CD4-positive, alpha-beta T cell treated with Interferon gamma for 1 hour (primary cell): ENCODE measurements around the gene FXN.
"Not testable (repeated sequence)": the region's sequence is repeated elsewhere in the genome, so short reads cannot be mapped to it uniquely, and the experiment has no call there.

ENCODE experiments used
- DNase-seq: peaks from one replicate; pipeline ENCODE4 v3.0.0-alpha.2; 2020

Gene FXN

GRCh38 chr9:69107771-69108170, 72.2 kb downstream of the FXN start:
- no peak for DNase-seq

- DNase-seq: not testable (repeated sequence)
These were observed 73.2 kb downstream of the FXN start for GRCh38 chr9:69108706-69109105.

DNA sequence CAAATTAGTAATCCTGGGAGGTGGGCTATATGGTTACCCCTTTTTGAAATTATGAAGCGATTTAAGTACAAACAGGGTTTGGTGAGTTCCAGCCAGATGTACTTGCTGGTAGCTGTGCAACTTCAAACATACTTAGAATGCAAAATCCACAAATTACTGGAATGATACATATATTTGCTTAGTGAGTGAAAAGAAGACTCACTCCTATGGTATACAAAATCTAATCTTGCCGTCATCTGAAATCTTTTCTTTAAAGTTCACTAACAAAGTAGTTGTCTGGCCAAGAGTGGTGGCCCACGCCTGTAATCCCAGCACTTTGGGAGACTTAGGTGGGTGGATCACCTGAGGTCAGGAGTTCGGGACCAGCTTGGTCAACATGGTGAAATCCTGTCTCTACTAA, 73.6 kb downstream of the FXN start:
- DNase-seq: no peak

GRCh38 chr9:69112646-69113045, 77.1 kb downstream of the FXN start:
- DNase-seq: not testable (repeated sequence)

GRCh38 chr9:69115621-69116020, 80.1 kb downstream of the FXN start:
- no peak for DNase-seq

DNA sequence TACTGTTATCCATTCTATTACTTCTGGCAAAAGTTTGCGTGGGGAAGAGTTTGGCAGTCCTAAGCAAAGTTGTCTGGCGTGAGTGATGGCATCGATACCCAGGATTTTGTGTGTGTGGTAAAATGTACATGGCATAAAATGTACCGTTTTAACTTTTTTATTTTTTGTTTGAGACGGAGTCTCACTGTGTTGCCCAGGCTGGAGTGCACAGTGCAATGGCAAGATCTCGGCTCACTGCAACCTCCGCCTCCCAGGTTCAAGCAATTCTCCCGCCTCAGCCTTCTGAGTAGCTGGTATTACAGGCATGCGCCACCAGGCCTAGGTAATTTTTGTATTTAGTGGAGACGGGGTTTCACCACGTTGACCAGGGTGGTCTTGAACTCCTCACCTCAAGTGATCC, 83.1 kb downstream of the FXN start:
- DNase-seq: no peak

DNA sequence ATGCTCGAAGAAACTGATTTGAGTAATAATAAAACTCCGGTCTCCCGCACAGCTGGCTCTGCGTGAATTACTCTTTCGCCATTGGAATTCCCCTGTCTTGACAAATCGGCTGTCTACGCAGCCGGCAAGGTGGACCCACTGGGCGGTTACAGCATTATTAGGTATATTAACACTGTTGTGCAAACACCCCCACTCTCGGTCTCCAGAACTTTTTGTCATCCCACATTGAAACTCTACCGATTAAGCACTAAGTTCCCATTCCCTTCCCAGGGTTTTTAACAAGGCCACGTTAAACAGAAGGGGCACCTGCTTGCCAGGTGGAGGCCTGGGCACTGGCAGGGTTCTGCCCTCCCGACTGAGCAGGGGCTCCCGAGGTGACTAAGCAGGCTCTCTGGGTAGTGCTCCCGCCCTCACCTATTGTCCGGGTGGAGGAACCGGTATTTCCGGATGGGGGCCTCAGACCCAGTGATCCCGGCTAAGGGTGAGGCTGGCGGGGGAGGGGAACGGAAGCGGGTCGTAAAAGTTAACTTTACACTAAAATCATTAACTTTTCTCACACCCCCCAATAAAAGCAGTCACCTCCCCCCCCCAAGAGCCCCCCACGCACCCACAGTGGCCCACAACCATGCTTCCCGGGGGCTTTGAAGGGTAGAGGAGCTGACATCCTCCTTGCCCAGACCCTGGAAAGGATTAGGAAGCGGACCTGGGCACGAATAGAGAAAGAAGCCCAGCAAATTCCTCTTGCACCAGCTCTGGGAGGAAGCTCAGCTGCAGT, 85.0 kb downstream of the FXN start:
- DNase-seq: no peak

GRCh38 chr9:69121155-69122081, 85.9 kb downstream of the FXN start:
- DNase-seq: peak; percentile 22

DNA sequence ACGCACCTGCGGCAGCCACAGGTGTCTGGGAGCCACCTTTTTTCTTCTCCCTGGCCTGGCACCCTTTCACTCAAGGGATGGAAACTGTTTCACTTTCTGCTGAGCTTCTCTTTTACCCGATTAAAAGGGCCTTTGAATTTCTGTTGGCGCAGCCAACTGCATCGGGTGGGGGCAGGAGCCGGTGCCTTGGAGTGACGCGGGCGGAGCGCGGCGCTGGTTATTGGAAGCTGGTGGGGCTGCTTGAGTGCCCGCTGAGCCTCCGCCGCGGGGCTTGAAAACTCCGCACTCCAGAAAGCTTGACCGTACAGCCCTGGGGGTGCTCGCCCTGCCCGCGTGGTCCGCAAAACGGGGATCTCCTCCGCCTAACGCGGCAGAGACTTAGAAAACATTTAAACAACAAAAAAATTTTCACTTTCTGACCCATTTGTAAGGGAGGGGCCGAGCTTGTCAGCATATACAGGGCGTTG, 86.6 kb downstream of the FXN start:
- peak; percentile 26 for DNase-seq

- DNase-seq: no peak
These were observed 87.1 kb downstream of the FXN start for GRCh38 chr9:69122549-69123141.

DNA sequence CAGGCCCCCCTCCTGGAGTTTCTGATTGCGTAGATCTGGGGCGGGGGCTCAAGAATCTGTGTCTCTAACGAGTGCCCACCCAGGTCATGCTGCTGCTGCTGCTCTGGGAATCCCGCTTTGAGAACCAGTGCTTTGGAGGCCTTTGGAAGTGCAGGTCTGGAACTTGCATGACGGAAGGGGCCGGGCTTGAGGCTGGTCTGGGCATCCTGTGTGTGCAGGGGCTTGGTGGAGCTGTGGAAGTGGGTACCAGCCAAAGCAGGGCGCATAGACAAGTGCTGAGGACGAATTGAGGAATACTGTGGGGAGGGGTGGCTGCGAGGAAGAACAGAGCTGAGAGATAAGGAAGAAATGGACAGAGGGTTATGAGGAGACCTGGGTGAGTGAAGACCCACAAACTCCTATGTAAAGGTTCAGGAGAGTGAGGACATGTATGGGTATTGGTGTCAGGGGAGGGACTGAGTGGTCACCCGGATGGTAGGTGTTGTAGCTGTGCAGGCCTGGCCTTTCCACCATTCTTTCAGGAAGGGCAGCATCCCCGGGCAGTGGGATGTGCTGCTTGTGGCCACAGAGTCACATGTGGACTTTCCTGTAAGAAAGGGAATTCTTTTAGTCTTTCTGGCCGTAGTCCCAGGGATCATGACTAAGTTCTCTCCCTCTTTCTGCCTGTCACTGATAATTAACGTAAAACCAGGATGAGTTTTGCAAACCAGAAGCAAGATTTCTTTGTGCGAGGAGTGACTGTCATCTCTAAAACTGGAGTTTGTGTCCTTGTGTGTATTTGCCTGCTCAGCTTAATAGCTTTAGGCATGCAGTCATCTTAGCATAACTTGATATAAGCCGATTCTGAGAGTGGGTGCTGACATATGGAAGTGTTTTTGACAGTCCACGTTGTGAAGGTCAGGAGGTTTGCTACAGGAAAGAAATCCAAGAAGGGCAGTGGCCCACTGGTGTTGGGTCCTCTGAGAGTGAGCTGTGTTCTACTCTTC, 95.2 kb downstream of the FXN start:
- DNase-seq: no peak

- no peak for DNase-seq
These were observed 96.1 kb downstream of the FXN start for GRCh38 chr9:69131682-69132081.

GRCh38 chr9:69132361-69132760, 96.8 kb downstream of the FXN start:
- no peak for DNase-seq

DNA sequence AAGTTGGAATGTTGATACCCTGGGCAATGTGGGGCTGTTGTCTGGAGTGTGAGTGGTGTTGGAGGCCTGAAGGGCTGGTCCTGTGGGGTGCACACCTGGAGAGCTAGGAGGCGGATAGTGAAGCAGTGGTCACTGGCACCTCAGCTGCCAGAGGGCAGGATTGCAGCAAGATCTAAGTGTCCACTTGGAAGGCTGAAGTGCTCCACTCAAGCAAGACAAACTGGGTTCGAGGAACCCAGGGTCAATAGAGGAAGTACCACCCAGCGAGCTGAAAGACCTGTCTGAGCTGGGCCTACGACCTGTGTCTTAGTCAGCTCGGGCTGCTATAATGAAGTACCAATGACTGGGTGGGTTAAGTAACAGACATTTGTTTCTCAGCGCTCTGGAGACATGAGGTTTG, 98.9 kb downstream of the FXN start:
- no peak for DNase-seq

DNA sequence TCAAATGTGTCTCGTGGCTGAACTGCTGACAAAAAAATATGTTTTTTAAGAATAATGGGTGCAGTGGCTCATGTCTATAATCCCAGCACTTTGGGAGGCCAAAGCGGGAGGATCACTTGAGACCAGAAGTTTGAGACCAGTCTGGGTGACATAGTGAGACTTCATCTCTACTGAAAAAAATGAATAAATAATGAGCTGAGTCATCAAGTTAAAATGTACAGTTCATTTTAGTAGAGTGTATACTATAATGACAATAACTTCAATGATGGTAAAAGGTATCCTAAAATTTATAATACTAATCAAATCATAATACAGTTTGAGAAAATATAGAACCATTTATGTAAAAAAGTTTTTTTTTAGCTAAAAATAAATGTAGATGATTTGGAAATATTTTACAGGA, 100.6 kb downstream of the FXN start:
- DNase-seq: no peak

GRCh38 chr9:69136779-69137178, 101.2 kb downstream of the FXN start:
- DNase-seq: no peak

GRCh38 chr9:69137311-69137710, 101.8 kb downstream of the FXN start:
- no peak for DNase-seq

GRCh38 chr9:69139596-69139995, 104.0 kb downstream of the FXN start:
- no peak for DNase-seq

DNA sequence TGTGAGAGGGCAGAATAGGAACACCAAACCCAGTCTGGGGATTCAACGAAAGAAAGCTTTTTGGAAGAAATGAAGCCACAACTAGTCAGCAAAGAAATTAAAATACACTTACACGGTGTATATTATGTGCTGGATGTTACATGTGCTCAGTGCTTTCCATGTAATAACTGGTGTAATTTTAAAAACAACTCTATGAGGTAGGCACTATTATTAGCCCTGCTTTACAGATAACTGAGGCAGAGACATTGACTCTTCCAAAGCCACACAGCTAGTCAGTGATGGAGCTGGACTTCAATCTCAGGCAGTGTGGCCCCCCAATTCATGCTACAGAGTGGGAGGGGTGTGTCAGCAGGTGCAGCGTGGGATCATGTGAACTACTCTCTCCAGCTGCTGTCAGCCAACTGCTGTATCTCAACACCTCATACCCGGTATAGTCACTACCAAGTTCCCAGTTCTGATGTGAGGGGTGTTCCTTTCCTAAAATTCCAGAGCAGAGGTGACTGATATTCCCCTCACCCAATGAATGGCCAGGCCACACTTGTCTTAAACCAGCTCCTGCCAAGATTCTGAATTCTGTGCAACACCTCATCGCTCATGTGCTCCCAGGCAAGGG, 104.7 kb downstream of the FXN start:
- DNase-seq: no peak

DNA sequence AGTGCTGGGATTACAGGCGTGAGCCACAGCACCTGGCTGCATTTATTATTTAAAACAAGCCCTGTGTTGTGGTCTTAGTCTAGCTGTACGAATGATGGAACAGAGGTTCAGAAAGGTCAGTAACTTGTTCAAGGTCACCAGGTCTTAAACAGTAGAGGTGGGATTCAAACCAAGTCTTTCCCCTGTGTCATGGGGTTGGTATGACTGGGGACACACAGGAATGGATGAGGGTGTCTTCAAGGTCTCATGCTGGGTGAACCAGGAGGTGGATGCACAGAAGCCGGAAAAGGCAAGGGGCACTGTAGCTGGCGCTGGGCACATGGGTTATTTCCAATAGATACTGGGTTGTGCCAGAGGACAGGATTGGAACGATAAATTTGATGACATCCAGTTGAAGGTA, 106.3 kb downstream of the FXN start:
- DNase-seq: no peak

- no peak for DNase-seq
These were observed 107.7 kb downstream of the FXN start for GRCh38 chr9:69143291-69143690.
